Parathyroid adenoma (tissue), 2 donors: ENCODE measurements around the gene TMEM139.

Experiments used
- H2AFZ ChIP-seq: fragments of 300-600 bp; sonication (generic); one replicate; pipeline ENCODE4 v1.7.0; 2017; ENCODE audit warnings: antibody characterized with exemption, mild to moderate bottlenecking
- H3K27ac ChIP-seq: fragments of 300-600 bp; sonication (generic); one replicate; pipeline ENCODE4 v1.7.0; 2017
- H3K27me3 ChIP-seq: fragments of 300-600 bp; sonication (generic); one replicate; pipeline ENCODE4 v1.7.0; 2017; ENCODE audit warnings: low read length; ENCODE audit not compliant: control insufficient read depth, insufficient read depth
- H3K36me3 ChIP-seq: fragments of 300-600 bp; sonication (generic); one replicate; pipeline ENCODE4 v1.7.0; 2017; ENCODE audit warnings: low read length; ENCODE audit not compliant: control insufficient read depth, insufficient read depth
- H3K4me1 ChIP-seq: fragments of 300-600 bp; sonication (generic); one replicate; pipeline ENCODE4 v1.7.0; 2017; ENCODE audit warnings: control low read depth
- H3K4me2 ChIP-seq: fragments of 300-600 bp; sonication (generic); one replicate; pipeline ENCODE4 v1.7.0; 2017; ENCODE audit warnings: low read length
- H3K4me3 ChIP-seq: fragments of 300-600 bp; sonication (generic); one replicate; pipeline ENCODE4 v1.7.0; 2017; ENCODE audit warnings: low read depth, low read length
- H3K79me2 ChIP-seq: fragments of 300-600 bp; sonication (generic); one replicate; pipeline ENCODE4 v1.7.0; 2017; ENCODE audit warnings: control low read depth
- H3K9ac ChIP-seq: fragments of 300-600 bp; sonication (generic); one replicate; pipeline ENCODE4 v1.7.0; 2017; ENCODE audit warnings: mild to moderate bottlenecking
- H3K9me3 ChIP-seq: fragments of 300-600 bp; sonication (generic); one replicate; pipeline ENCODE4 v1.7.0; 2017; ENCODE audit warnings: low read length; ENCODE audit not compliant: control insufficient read depth
- CTCF ChIP-seq: fragments of 300-600 bp; sonication (generic); IDR thresholded peaks from one replicate; pipeline ENCODE4 v1.7.0; 2017; ENCODE audit warnings: antibody characterized with exemption, mild to moderate bottlenecking
- donor health status: primary hyperparathyroidism.

TMEM139 gene

GRCh38 chr7:143271240-143271639, 13.5 kb upstream of the TMEM139 start:
- TF ChIP-seq CTCF: no peak
- Histone ChIP-seq H3K79me2 (no peaks in the 10 kb centered on the region), H3K27ac (no peak overlapping the region), H3K9me3 (no peaks in the 10 kb centered on the region), H3K4me3 (no peak overlapping the region), H3K4me2 (no peak overlapping the region), H3K36me3 (no peaks in the 10 kb centered on the region), H3K4me1 (no peaks in the 10 kb centered on the region), H2AFZ (no peak overlapping the region), H3K9ac (no peak overlapping the region), H3K27me3 (no peaks in the 10 kb centered on the region)

- H3K4me1 ChIP-seq: no peaks in the 10 kb centered on the region
- no peak overlapping the region for H2AFZ ChIP-seq
- no peaks in the 10 kb centered on the region for H3K36me3 ChIP-seq
- H3K4me3 ChIP-seq: no peak overlapping the region
- H3K79me2 ChIP-seq: no peaks in the 10 kb centered on the region
- no peak overlapping the region for H3K9ac ChIP-seq
- no peaks in the 10 kb centered on the region for H3K9me3 ChIP-seq
- no peak overlapping the region for H3K4me2 ChIP-seq
- TF ChIP-seq CTCF: no peak
- H3K27me3 ChIP-seq: no peaks in the 10 kb centered on the region
- H3K27ac ChIP-seq: no peak overlapping the region
These were observed 11.9 kb upstream of the TMEM139 start for GRCh38 chr7:143272871-143273270.

- Histone ChIP-seq H3K27ac (peak overlapping the region; percentile 15), H3K79me2 (no peaks in the 10 kb centered on the region), H3K9ac (no peak overlapping the region), H3K27me3 (no peaks in the 10 kb centered on the region), H3K36me3 (no peaks in the 10 kb centered on the region), H3K4me2 (peak overlapping the region; percentile 6), H3K4me3 (no peak overlapping the region), H2AFZ (peak overlapping the region; percentile 48), H3K4me1 (no peaks in the 10 kb centered on the region), H3K9me3 (no peaks in the 10 kb centered on the region)
- TF ChIP-seq CTCF: no peak
These were observed 5.3 kb upstream of the TMEM139 start for GRCh38 chr7:143279186-143280098.

GRCh38 chr7:143280160-143280559, 4.6 kb upstream of the TMEM139 start:
- Histone ChIP-seq H3K9ac (no peak overlapping the region), H3K4me3 (no peak overlapping the region), H3K9me3 (no peaks in the 10 kb centered on the region), H3K36me3 (no peaks in the 10 kb centered on the region), H3K4me1 (no peaks in the 10 kb centered on the region), H2AFZ (peak overlapping the region; percentile 48), H3K4me2 (no peak overlapping the region), H3K27ac (peak overlapping the region; percentile 15), H3K27me3 (no peaks in the 10 kb centered on the region), H3K79me2 (no peaks in the 10 kb centered on the region)
- no peak for TF ChIP-seq CTCF

GRCh38 chr7:143280566-143280965, 4.2 kb upstream of the TMEM139 start:
- H2AFZ ChIP-seq: no peak overlapping the region
- no peaks in the 10 kb centered on the region for H3K79me2 ChIP-seq
- H3K27me3 ChIP-seq: no peaks in the 10 kb centered on the region
- H3K9ac ChIP-seq: no peak overlapping the region
- no peaks in the 10 kb centered on the region for H3K9me3 ChIP-seq
- no peaks in the 10 kb centered on the region for H3K36me3 ChIP-seq
- TF ChIP-seq CTCF: no peak
- no peak overlapping the region for H3K4me3 ChIP-seq
- no peak overlapping the region for H3K27ac ChIP-seq
- no peak overlapping the region for H3K4me2 ChIP-seq
- no peaks in the 10 kb centered on the region for H3K4me1 ChIP-seq
